ENCODE measurements around the gene MTF1. TPM values are rescaled to one million over a fixed set of nuclear protein-coding genes. Genes with fewer than 3 reads are reported as not detected.

Gene MTF1
- total RNA-seq, 2 experiments from 2014 or later = 28.1 to 31.2 TPM

- Mint-ChIP-seq H3K4me3 (no peak overlapping the region), H3K27me3 (no peaks in the 10 kb centered on the region), H3K9me3 (no peaks in the 10 kb centered on the region), H3K4me1 (ENCODE audit: low read depth) (no peaks in the 10 kb centered on the region), H3K27ac (no peak overlapping the region), H3K36me3 (ENCODE audit: low read depth) (peaks cover 86% of the 10 kb centered on the region)
- Histone ChIP-seq H3K9me3 (ENCODE audit: control insufficient read depth in 1 of 2, insufficient read depth in 1 of 2, low read length in 2 of 2) (no peaks in the 10 kb centered on the region), H3K36me3 (ENCODE audit: insufficient read depth, low read length) (peaks cover 72% of the 10 kb centered on the region), H3K27ac (ENCODE audit: low read depth in 1 of 2, low read length in 2 of 2) (no peak overlapping the region), H3K4me3 (ENCODE audit: low read length) (no peak overlapping the region), H3K4me1 (ENCODE audit: insufficient read depth, low read length) (peaks cover 6% of the 10 kb centered on the region), H3K27me3 (ENCODE audit: control insufficient read depth in 1 of 2, insufficient read depth in 2 of 2, low read length in 2 of 2) (no peaks in the 10 kb centered on the region)
- ATAC-seq (ENCODE audit: poor library complexity) = no peak
- POLR2A ChIA-PET = no interaction called here
- TF ChIP-seq, protein P1, sequence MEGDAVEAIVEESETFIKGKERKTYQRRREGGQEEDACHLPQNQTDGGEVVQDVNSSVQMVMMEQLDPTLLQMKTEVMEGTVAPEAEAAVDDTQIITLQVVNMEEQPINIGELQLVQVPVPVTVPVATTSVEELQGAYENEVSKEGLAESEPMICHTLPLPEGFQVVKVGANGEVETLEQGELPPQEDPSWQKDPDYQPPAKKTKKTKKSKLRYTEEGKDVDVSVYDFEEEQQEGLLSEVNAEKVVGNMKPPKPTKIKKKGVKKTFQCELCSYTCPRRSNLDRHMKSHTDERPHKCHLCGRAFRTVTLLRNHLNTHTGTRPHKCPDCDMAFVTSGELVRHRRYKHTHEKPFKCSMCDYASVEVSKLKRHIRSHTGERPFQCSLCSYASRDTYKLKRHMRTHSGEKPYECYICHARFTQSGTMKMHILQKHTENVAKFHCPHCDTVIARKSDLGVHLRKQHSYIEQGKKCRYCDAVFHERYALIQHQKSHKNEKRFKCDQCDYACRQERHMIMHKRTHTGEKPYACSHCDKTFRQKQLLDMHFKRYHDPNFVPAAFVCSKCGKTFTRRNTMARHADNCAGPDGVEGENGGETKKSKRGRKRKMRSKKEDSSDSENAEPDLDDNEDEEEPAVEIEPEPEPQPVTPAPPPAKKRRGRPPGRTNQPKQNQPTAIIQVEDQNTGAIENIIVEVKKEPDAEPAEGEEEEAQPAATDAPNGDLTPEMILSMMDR (IDR thresholded peaks at IDR 0.05) = no peak
- CTCF ChIA-PET = interaction anchor here (0.6 to 0.8 kb wide), 2 partner anchors 18 to 1935 kb away, joined by 3 read pairs; no protein-coding TSS in a partner anchor
- intact Hi-C loops (cut with DNase I, micrococcal nuclease) = no loop called here
- no peak for DNase-seq
These were observed 18.7 kb upstream of the MTF1 start for GRCh38 chr1:37878071-37878470.

- no peak for ATAC-seq (ENCODE audit: poor library complexity)
- Mint-ChIP-seq H3K4me3 (no peak overlapping the region), H3K27me3 (no peaks in the 10 kb centered on the region), H3K9me3 (no peaks in the 10 kb centered on the region), H3K36me3 (ENCODE audit: low read depth) (peaks cover 72% of the 10 kb centered on the region), H3K4me1 (ENCODE audit: low read depth) (no peaks in the 10 kb centered on the region), H3K27ac (no peak overlapping the region)
- H3K27ac ChIP-seq (ENCODE audit: low read depth in 1 of 2, low read length in 2 of 2) = no peak overlapping the region
- ChIA-PET CTCF (no interaction called here), POLR2A (no interaction called here)
- no peaks in the 10 kb centered on the region for H3K9me3 ChIP-seq (ENCODE audit: control insufficient read depth in 1 of 2, insufficient read depth in 1 of 2, low read length in 2 of 2)
- no peak overlapping the region for H3K4me3 ChIP-seq (ENCODE audit: low read length)
- H3K4me1 ChIP-seq (ENCODE audit: insufficient read depth, low read length) = no peaks in the 10 kb centered on the region
- H3K36me3 ChIP-seq (ENCODE audit: insufficient read depth, low read length) = peaks cover 61% of the 10 kb centered on the region
- TF ChIP-seq, protein P1 (IDR thresholded peaks at IDR 0.05) = no peak
- intact Hi-C loops (cut with DNase I, micrococcal nuclease) = no loop called here
- DNase-seq = no peak
- no peaks in the 10 kb centered on the region for H3K27me3 ChIP-seq (ENCODE audit: control insufficient read depth in 1 of 2, insufficient read depth in 2 of 2, low read length in 2 of 2)
These were observed 16.4 kb upstream of the MTF1 start for GRCh38 chr1:37875833-37876232.

DNA sequence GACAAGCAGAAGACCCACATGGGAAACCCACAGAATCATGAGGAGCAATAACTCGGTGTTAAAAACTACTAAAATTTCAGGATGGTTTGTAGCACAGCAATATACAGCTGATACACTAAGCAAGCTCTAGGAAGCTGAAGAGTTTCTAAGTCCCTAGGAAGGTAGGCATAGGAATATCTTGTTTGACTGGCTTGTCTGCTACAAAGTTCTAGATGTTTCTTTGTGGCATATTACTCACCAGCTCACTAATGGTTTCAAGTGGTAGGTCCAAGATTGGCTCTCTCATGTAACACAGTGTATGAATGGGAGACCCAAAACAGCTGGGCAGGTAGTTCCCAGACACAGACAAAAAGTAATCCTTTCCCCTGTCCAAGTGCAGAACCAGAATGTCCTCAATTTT lies 13.3 kb upstream of the MTF1 start:
- TF ChIP-seq, protein P1 (IDR thresholded peaks at IDR 0.05) = no peak
- Mint-ChIP-seq H3K36me3 (ENCODE audit: low read depth) (peaks cover 73% of the 10 kb centered on the region), H3K9me3 (no peaks in the 10 kb centered on the region), H3K27me3 (no peaks in the 10 kb centered on the region), H3K4me1 (ENCODE audit: low read depth) (no peaks in the 10 kb centered on the region), H3K27ac (no peak overlapping the region), H3K4me3 (no peak overlapping the region)
- H3K27me3 ChIP-seq (ENCODE audit: control insufficient read depth in 1 of 2, insufficient read depth in 2 of 2, low read length in 2 of 2) = no peaks in the 10 kb centered on the region
- ATAC-seq (ENCODE audit: poor library complexity) = no peak
- H3K36me3 ChIP-seq (ENCODE audit: insufficient read depth, low read length) = peaks cover 61% of the 10 kb centered on the region
- DNase-seq = no peak
- no peak overlapping the region for H3K27ac ChIP-seq (ENCODE audit: low read depth in 1 of 2, low read length in 2 of 2)
- no peaks in the 10 kb centered on the region for H3K9me3 ChIP-seq (ENCODE audit: control insufficient read depth in 1 of 2, insufficient read depth in 1 of 2, low read length in 2 of 2)
- no peak overlapping the region for H3K4me3 ChIP-seq (ENCODE audit: low read length)
- ChIA-PET CTCF (no interaction called here), POLR2A (no interaction called here)
- H3K4me1 ChIP-seq (ENCODE audit: insufficient read depth, low read length) = no peaks in the 10 kb centered on the region
- intact Hi-C loops (cut with DNase I, micrococcal nuclease) = no loop called here

Measured in CD4-positive, alpha-beta T cell (primary cell).